ENCODE results near the gene MVD.

Gene MVD

GRCh38 chr16:88652762-88653063 lies 10.2 kb downstream of the MVD start:
- no peak overlapping the region for H3K4me2 ChIP-seq (ENCODE audit: low read length)

GRCh38 chr16:88651989-88652761 lies 10.7 kb downstream of the MVD start:
- peaks cover 6% of the 10 kb centered on the region for H3K4me1 ChIP-seq
- H2AFZ ChIP-seq: no peak overlapping the region
- TF ChIP-seq CTCF (IDR thresholded peaks at IDR 0.05): no peak
- no peak overlapping the region for H3K4me2 ChIP-seq (ENCODE audit: low read length)
- no peak overlapping the region for H3K9ac ChIP-seq
- no peaks in the 10 kb centered on the region for H3K27me3 ChIP-seq (ENCODE audit: control insufficient read depth, insufficient read depth, low read length)
- no peaks in the 10 kb centered on the region for H3K9me3 ChIP-seq (ENCODE audit: control insufficient read depth, low read length)
- no peaks in the 10 kb centered on the region for H3K79me2 ChIP-seq
- H3K36me3 ChIP-seq (ENCODE audit: control insufficient read depth, insufficient read depth, low read length): no peaks in the 10 kb centered on the region
- H3K27ac ChIP-seq: peak overlapping the region; percentile 42
- H3K4me3 ChIP-seq (ENCODE audit: low read depth, low read length): no peak overlapping the region

More at GRCh38 chr16:88652762-88653063, 10.2 kb downstream of the MVD start:
- Histone ChIP-seq H3K79me2 (no peaks in the 10 kb centered on the region), H3K4me1 (peaks cover 6% of the 10 kb centered on the region), H3K27ac (no peak overlapping the region), H3K27me3 (ENCODE audit: control insufficient read depth, insufficient read depth, low read length) (no peaks in the 10 kb centered on the region), H3K36me3 (ENCODE audit: control insufficient read depth, insufficient read depth, low read length) (no peaks in the 10 kb centered on the region), H3K9ac (no peak overlapping the region), H3K9me3 (ENCODE audit: control insufficient read depth, low read length) (no peaks in the 10 kb centered on the region), H3K4me3 (ENCODE audit: low read depth, low read length) (no peak overlapping the region), H2AFZ (no peak overlapping the region)
- no peak for TF ChIP-seq CTCF (IDR thresholded peaks at IDR 0.05)

GRCh38 chr16:88651276-88651988 lies 11.5 kb downstream of the MVD start:
- Histone ChIP-seq H3K79me2 (no peaks in the 10 kb centered on the region), H3K36me3 (ENCODE audit: control insufficient read depth, insufficient read depth, low read length) (no peaks in the 10 kb centered on the region), H3K4me3 (ENCODE audit: low read depth, low read length) (no peak overlapping the region), H3K9me3 (ENCODE audit: control insufficient read depth, low read length) (no peaks in the 10 kb centered on the region), H3K27me3 (ENCODE audit: control insufficient read depth, insufficient read depth, low read length) (no peaks in the 10 kb centered on the region), H3K9ac (no peak overlapping the region), H3K4me2 (ENCODE audit: low read length) (peak overlapping the region; percentile 34), H3K27ac (peak overlapping the region; percentile 53), H2AFZ (peak overlapping the region; percentile 25), H3K4me1 (peaks cover 6% of the 10 kb centered on the region)
- no peak for TF ChIP-seq CTCF (IDR thresholded peaks at IDR 0.05)

- peak within 1 kb of the TSS; percentile 53 for H3K27ac ChIP-seq
- H3K36me3 ChIP-seq (ENCODE audit: control insufficient read depth, insufficient read depth, low read length): no peaks in the 10 kb centered on the region
- H3K79me2 ChIP-seq: no peaks in the 10 kb centered on the region
- H2AFZ ChIP-seq: peak within 1 kb of the TSS; percentile 30
- no peak for TF ChIP-seq CTCF (IDR thresholded peaks at IDR 0.05)
- H3K4me1 ChIP-seq: peaks cover 6% of the 10 kb centered on the region
- peak within 1 kb of the TSS; percentile 51 for H3K4me3 ChIP-seq (ENCODE audit: low read depth, low read length)
- no peaks in the 10 kb centered on the region for H3K27me3 ChIP-seq (ENCODE audit: control insufficient read depth, insufficient read depth, low read length)
- H3K9me3 ChIP-seq (ENCODE audit: control insufficient read depth, low read length): no peaks in the 10 kb centered on the region
- H3K9ac ChIP-seq: no peak within 1 kb of the TSS
- H3K4me2 ChIP-seq (ENCODE audit: low read length): peak within 1 kb of the TSS; percentile 34
These were observed 12.1 kb downstream of the MVD start, which contains the start of gene CYBA for GRCh38 chr16:88650749-88651275. TSS of gene CYBA (minus strand) at chr16:88651053. CDS start at chr16:88651013, 40 bp downstream.
